ENCODE data around the gene HASPIN. TPM values are rescaled to one million over a fixed set of nuclear protein-coding genes. Genes with fewer than 3 reads are reported as not detected.
"Not testable (repeated sequence)": the region's sequence is repeated elsewhere in the genome, so short reads cannot be mapped to it uniquely, and the experiment has no call there.

The HASPIN gene
- total RNA-seq, 2 donors from 2014 or later = 0.41 TPM; not detected in 1

DNA sequence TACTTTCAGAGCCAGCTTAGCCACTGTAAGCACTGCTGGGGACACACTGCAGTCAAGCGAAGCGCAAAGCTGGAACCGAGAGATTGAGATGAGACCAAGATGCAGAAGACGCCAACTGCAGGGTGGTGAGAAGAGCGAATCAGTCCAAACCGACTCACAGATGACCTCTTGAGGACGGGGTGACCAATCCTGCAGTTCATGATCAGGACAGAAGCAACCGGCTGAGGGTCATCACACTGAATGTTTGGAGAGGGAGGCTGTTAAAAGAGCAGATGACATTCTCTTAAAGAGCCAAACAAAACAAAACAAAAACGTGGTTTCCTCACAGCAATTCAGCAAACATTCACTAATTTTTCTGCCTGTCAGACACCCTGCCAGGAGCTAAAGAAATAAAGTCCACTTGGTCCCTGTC is 8.5 kb downstream of the HASPIN start:
- ATAC-seq (ENCODE audit: insufficient number of reproducible peaks, low FRiP score, low read depth) = no peak
- Histone ChIP-seq H3K4me3 (no peak overlapping the region), H3K9me3 (no peaks in the 10 kb centered on the region), H3K27me3 (replicated peaks; ENCODE audit: insufficient read depth) (no peaks in the 10 kb centered on the region), H3K27ac (no peak overlapping the region), H3K4me1 (ENCODE audit: control insufficient read depth in 1 of 2, low read depth in 2 of 2) (peaks cover 0 to 1% of the 10 kb centered on the region in 2 donors), H3K36me3 (no peaks in the 10 kb centered on the region)
- no peak for TF ChIP-seq CTCF (IDR thresholded peaks at IDR 0.05)
- no peak for DNase-seq (ENCODE audit: low spot score)

GRCh38 chr17:3734911-3735276 is 11.2 kb downstream of the HASPIN start:
- H3K27ac ChIP-seq; H3K4me3 ChIP-seq; H3K4me1 ChIP-seq (ENCODE audit: control insufficient read depth in 1 of 2, low read depth in 2 of 2); H3K27me3 ChIP-seq (replicated peaks; ENCODE audit: insufficient read depth); H3K36me3 ChIP-seq; ATAC-seq (ENCODE audit: insufficient number of reproducible peaks, low FRiP score, low read depth); H3K9me3 ChIP-seq; DNase-seq (ENCODE audit: low spot score): not testable (repeated sequence)

DNA sequence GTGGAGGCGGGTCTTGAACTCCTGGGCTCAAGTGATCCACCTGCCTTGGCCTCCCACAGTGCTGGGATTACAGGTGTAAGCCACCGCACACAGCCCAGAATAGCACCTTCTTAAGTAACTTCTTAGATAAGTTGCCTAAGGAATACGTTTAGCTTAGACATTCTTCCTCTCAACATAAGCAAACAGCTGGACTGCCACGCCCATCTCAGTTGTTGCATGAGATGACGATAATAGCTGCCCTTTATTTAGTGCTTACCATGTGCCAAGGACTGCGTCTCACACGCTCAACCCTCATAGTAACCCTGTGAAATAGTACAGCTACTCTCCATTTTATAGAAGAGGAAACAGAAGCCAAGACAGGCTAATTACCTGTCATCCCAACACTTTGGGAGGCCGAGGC is 11.8 kb downstream of the HASPIN start:
- peaks cover 0 to 5% of the 10 kb centered on the region in 2 donors for H3K4me1 ChIP-seq (ENCODE audit: control insufficient read depth in 1 of 2, low read depth in 2 of 2)
- no peaks in the 10 kb centered on the region for H3K27me3 ChIP-seq (replicated peaks; ENCODE audit: insufficient read depth)
- H3K36me3 ChIP-seq = no peaks in the 10 kb centered on the region
- H3K4me3 ChIP-seq = no peak overlapping the region
- no peaks in the 10 kb centered on the region for H3K9me3 ChIP-seq
- no peak for DNase-seq (ENCODE audit: low spot score)
- no peak for TF ChIP-seq CTCF (IDR thresholded peaks at IDR 0.05)
- H3K27ac ChIP-seq = no peak overlapping the region
- no peak for ATAC-seq (ENCODE audit: insufficient number of reproducible peaks, low FRiP score, low read depth)

DNA sequence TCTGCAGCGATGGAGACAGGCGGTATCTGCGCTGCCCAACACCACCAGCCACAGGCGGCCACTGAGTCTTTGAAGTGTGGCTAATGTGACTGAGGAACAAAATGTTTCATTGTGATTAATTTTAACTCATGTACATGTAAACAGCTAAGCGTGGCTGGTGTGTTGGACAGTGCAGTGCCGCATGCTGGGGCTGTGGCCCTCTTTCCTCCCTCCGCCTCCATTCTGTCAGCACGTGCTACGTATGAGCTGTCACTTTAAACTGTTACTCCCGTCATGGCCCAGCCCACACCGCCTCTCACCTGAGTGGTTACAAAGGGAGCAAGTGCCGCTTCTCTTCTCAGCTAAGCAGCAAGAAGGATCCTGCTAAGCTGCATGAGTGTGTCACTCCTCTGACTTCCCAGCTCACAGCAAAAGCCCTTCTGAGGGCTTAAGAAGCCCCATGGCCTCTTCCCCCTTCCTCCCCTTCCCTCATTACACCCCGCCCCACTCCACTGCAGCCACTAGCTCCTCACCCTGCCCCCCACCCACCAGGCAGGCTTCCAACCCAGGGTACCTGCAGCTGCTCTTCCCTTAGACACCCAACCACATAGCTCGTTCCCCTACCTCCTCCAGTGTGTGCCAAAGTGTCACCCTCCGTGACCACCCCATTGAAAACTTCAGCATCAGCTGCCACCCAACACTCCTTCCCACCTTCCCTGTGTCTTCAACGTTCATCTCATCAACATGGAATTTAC is 15.0 kb downstream of the HASPIN start:
- ATAC-seq (ENCODE audit: insufficient number of reproducible peaks, low FRiP score, low read depth) (no peak), DNase-seq (ENCODE audit: low spot score) (no peak)
- no peaks in the 10 kb centered on the region for H3K9me3 ChIP-seq
- H3K4me3 ChIP-seq = no peak overlapping the region
- H3K36me3 ChIP-seq = no peaks in the 10 kb centered on the region
- TF ChIP-seq CTCF (IDR thresholded peaks at IDR 0.05) = no peak
- no peak overlapping the region for H3K27ac ChIP-seq
- H3K4me1 ChIP-seq (ENCODE audit: control insufficient read depth in 1 of 2, low read depth in 2 of 2) = peaks cover 0 to 5% of the 10 kb centered on the region in 2 donors
- H3K27me3 ChIP-seq (replicated peaks; ENCODE audit: insufficient read depth) = no peaks in the 10 kb centered on the region

- Histone ChIP-seq H3K9me3 (no peaks in the 10 kb centered on the region), H3K36me3 (no peaks in the 10 kb centered on the region), H3K27ac (no peak overlapping the region), H3K27me3 (replicated peaks; ENCODE audit: insufficient read depth) (no peaks in the 10 kb centered on the region), H3K4me1 (ENCODE audit: control insufficient read depth in 1 of 2, low read depth in 2 of 2) (peaks cover 0 to 5% of the 10 kb centered on the region in 2 donors), H3K4me3 (no peak overlapping the region)
- no peak for DNase-seq (ENCODE audit: low spot score)
- no peak for TF ChIP-seq CTCF (IDR thresholded peaks at IDR 0.05)
- ATAC-seq (ENCODE audit: insufficient number of reproducible peaks, low FRiP score, low read depth) = no peak
Observed at GRCh38 chr17:3739422-3740124, 15.9 kb downstream of the HASPIN start.
